ENCODE measurements around the gene PIK3CA. TPM values are rescaled to one million over a fixed set of nuclear protein-coding genes. Genes with fewer than 3 reads are reported as not detected.

Gene PIK3CA
- 8.0 and 11.4 TPM in 2 replicates for total RNA-seq (2014; rRNA removed; shearing (Covaris generic))

DNA sequence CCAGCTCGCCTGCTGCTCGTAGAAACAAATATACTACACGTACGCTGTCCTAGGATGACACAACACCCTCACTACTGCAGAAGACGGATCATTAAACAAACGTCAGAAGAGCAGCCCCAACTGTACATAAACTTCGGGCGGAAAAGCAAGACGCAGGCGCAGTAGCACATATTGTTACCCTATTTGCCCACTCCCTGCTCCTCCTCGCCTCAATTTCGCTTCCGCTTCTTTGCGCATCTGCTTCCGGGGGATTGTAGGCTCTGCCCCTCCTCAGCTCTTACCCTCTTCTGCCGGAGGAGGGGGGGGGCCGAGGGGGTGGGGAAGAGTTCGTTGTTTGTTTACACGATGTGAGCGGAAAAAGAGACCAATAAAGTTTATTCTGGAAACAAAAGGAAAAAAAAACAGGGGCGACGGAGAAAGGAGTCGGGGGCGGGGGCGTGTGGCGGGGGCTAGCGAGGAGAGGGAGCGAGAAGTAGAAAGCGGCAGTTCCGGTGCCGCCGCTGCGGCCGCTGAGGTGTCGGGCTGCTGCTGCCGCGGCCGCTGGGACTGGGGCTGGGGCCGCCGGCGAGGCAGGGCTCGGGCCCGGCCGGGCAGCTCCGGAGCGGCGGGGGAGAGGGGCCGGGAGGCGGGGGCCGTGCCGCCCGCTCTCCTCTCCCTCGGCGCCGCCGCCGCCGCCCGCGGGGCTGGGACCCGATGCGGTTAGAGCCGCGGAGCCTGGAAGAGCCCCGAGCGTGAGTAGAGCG, at the start of gene PIK3CA:
Gene PIK3CA, plus strand, starts transcription at position 485 of the 743 bp plus-strand sequence. CDS start 50,469 bp downstream, outside the sequence.

DNA sequence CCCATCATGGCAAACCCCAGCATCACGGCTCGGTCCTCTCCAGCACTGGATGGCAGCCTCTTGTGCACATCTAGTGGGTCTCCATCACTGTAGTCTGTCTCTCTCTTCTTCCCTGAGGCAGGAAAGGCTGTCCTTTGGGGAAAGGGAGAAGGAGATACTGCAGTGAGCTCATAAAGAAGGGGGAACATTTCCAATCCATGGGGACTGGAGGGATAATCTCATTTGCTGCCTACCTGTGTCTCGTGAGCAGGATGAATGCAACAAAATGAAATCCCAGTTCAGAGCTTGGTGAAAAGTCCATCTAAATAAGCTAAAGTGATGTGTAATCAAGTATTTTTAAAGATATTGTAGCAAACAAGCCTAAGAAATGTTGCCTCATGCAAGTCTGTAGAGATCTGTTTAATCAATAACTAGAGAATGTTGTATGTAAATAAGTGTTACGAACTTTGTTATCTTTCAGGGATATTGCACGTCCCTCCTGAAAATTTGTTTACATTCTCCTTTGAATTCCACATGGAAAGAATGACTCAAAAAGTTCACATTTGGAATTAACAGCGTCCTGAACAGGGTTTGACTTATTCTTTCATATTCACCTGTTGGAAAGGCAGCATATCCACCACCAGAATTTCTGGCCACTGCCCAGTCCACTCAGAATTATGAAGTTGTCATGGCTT, 102.8 kb downstream of the PIK3CA start, which contains the start of gene KCNMB3:
Gene KCNMB3, minus strand, starts transcription at position 312 of the 674 bp plus-strand sequence. Its CDS starts 124 bp downstream, at position 188.

Small RNAs within 50 kb of the gene (small RNA-seq; reads per million reads assigned to genes)
- gene RF00402, result not detected

Other genes with a start within 250 kb of the PIK3CA start
- 1.9 and 3.3 TPM in 2 replicates for gene ZMAT3, start 76.5 kb upstream of the PIK3CA start, total RNA-seq (2014; rRNA removed; shearing (Covaris generic))
- gene KCNMB3, start 102.8 kb downstream of the PIK3CA start, total RNA-seq (2014; rRNA removed; shearing (Covaris generic)), result 1.1 TPM in 2 replicates
- gene ZNF639, start 174.7 kb downstream of the PIK3CA start, total RNA-seq (2014; rRNA removed; shearing (Covaris generic)), result 34.3 and 36.5 TPM in 2 replicates
- 28.6 and 34.6 TPM in 2 replicates for gene MFN1, start 199.4 kb downstream of the PIK3CA start, total RNA-seq (2014; rRNA removed; shearing (Covaris generic))